Inferior parietal cortex (tissue), 1 donor: ENCODE results near the gene DEFB125.
"Not testable (repeated sequence)": the region's sequence is repeated elsewhere in the genome, so short reads cannot be mapped to it uniquely, and the experiment has no call there.

ENCODE experiments used
- DNase-seq: peaks from one replicate; pipeline ENCODE4 v3.0.0-alpha.2; 2016; ENCODE audit errors: extremely low spot score

DEFB125 gene

DNA sequence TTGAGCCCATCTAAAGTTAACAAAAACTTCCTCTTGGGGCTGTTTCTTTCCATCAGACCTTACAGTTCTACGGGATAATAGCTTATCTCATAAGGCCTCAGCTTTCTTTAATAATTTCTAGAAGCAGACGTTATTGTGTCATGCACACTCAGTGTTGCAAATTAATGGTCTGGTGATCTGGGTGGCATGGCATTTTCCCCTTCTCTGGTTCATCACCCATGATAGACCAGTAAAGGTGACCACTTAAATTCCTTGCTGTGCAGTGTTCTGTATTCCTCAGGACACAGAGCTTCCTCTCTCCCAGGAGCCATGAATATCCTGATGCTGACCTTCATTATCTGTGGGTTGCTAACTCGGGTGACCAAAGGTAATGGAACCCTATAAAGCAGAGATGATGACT is at the start of gene DEFB125:
Gene DEFB125, plus strand, starts transcription at position 272 of the 400 bp plus-strand sequence. Its CDS starts 38 bp downstream, at position 310.
- no peak for DNase-seq

DNA sequence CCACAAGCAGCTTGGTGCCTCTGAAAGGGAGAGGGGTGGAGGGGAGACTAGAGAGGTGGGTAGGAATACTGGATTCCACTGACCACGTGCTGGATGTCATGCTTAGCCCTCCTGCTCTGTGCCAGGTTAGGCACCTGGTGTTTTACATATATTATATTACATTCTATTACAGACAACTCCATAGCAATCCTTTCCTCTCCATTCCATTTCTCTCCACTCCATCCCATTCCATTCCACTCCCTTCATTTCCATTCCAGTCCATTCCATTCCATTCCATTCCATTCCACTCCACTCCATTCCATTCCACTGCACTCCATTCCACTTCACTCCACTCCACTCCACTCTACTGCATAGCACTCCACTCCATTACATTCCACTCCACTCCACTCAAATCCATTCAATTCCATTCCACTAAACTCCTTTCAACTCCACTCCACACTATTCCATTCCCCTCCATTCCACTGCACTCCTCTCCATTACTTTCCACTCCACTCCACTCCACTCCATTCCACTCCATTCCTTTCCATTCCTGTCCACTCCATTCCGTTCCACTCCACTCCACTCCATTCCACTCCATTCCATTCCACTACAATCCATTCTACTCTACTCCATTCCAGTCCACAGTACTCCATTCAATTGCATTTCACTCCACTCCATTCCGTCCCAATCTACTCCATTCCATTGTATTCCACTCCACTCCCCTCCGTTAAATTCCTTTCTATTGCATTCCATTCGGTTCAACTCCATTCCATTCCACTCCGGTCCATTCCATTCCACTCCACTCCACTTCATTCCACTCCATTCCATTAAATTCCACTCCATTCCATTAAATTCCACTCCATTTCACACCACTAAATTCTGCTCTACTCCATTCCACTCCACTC is 27.2 kb upstream of the DEFB125 start:
- DNase-seq, result no peak

GRCh38 chr20:61230-61629 is 26.2 kb upstream of the DEFB125 start:
- no peak for DNase-seq

DNA sequence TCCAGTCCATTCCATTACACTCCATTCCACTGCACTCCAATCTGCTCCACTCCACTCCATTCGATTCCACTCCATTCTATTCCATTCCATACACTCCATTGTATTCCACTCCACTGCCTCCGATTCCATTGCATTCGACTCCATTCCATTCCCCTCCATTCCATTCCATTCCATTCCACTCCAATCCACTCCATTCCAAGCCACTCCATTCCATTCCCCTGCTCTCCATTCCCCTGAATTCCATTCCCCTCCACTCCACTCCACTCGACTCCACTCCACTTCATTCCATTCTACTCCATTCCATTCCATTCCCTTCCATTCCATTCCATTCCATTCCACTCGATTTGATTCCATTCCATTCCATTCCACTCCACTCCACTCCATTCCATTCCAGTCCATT is 25.7 kb upstream of the DEFB125 start:
- no peak for DNase-seq

DNA sequence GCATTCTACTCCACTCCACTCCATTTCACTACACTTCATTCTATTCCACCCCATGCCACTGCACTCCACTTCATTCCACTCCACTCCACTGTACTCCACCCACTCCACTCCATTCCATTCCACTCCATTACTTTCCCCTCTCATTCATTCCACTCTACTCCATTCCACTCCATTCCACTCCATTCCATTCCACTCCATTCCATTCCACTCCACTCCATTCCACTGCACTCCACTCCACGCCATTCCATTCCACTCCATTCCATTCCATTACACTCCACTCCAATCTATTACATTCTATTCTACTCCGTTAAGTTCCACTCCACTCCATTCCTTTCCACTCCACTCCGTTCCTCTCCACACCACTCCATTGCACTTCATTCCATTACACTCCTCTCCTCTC is 25.0 kb upstream of the DEFB125 start:
- no peak for DNase-seq

- DNase-seq, result no peak
Measured at GRCh38 chr20:64026-64603, 23.4 kb upstream of the DEFB125 start.

- no peak for DNase-seq
Measured at GRCh38 chr20:64766-65322, 22.6 kb upstream of the DEFB125 start.

GRCh38 chr20:77231-77630 is 10.2 kb upstream of the DEFB125 start:
- no peak for DNase-seq

DNA sequence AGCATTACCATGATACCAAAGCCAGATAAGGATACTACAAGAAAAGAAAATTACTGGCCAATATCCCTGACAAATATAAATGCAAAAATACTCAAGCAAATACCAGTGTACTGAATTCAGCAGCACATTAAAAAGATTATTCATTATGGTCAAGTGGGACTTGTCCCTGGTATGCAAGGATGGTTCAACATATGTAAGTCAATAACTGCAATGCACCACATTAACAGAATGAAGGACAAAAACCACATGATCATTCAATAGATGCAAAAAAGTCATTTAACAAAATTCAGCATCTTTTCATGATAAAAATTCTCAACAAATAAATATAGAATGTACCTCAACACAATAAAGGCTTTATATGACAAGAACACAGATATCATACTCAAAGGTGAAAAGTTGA is 9.1 kb upstream of the DEFB125 start:
- no peak for DNase-seq

DNA sequence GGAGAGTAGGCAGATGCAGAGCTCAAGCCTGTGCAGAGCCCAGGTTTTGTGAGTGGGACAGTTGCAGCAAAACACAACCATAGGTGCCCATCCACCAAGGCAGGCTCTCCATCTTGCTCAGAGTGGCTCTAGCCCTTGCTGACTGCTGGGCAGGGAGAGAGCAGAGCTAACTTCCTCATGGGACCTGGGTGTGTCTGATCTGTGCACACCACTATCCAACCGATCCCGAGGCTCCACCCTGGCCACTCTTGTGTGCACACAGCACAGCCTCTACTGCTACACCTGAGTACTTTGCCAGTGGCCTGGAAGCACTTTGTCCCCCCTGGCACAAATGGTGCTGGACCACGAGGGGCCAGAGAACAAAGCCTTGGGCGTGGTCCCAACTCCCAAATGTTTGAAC is 7.9 kb upstream of the DEFB125 start:
- DNase-seq, result no peak

GRCh38 chr20:90651-91050 is 3.2 kb downstream of the DEFB125 start:
- DNase-seq, result no peak

GRCh38 chr20:93641-94040 is 6.2 kb downstream of the DEFB125 start:
- no peak for DNase-seq

GRCh38 chr20:95215-95614 is 7.7 kb downstream of the DEFB125 start:
- DNase-seq, result no peak

DNA sequence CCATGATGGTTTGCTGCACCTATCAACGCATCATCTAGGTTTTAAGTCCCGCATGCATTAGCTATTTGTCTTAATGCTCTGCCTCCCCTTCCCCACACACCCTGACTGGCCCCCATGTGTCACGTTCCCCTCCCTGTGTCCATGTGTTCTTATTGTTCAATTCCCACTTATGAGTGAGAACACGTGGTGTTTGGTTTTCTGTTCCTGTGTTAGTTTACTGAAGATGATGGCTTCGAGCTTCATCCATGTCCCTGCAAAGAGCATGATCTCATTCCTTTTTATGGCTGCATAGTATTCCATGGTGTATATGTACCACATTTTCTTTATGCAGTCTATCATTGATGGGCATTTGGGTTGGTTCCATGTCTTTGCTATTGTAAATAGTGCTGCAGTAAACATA is 10.2 kb downstream of the DEFB125 start:
- not testable (repeated sequence) for DNase-seq

- no peak for DNase-seq
Measured at GRCh38 chr20:101975-102374, 14.5 kb downstream of the DEFB125 start.

- DNase-seq, result no peak
Measured at GRCh38 chr20:103456-103855, 16.0 kb downstream of the DEFB125 start.

DNA sequence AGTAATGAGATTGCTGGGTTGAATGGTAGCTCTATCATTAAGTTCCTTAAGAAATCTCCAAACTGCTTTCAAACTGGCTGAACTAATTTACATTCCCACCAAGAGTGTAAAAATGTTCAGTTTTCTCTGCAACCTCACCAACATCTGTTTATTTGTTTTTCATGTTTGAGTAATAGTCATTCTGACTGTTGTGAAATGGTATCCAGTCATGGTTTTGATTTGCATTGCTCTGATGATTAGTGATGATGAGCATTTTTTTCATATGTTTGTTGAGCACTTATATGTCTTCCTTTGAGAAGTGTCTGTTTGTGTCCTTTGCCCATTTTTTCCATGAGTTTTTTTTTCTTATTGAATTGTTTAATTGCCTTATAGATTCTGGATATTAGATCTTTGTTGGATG is 24.9 kb downstream of the DEFB125 start:
- no peak for DNase-seq

DNA sequence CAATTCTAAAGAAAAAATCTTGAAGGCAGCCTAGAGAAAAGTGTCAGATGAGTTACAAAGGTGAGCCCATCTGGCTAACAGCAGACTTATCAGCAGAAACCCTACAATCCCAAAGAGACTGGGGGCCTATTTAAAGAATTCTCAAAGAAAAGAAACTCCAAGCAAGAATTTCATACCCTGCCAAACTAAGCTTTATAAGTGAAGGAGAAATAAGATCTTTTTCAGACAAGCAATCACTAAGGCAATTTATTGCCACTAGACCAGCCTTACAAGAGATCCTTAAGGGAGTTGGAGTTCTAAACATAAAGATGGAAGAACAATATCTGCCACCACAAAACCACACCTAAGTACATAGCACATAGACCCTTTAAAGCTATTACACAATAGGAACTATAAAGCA is 30.0 kb downstream of the DEFB125 start:
- DNase-seq, result no peak

DNA sequence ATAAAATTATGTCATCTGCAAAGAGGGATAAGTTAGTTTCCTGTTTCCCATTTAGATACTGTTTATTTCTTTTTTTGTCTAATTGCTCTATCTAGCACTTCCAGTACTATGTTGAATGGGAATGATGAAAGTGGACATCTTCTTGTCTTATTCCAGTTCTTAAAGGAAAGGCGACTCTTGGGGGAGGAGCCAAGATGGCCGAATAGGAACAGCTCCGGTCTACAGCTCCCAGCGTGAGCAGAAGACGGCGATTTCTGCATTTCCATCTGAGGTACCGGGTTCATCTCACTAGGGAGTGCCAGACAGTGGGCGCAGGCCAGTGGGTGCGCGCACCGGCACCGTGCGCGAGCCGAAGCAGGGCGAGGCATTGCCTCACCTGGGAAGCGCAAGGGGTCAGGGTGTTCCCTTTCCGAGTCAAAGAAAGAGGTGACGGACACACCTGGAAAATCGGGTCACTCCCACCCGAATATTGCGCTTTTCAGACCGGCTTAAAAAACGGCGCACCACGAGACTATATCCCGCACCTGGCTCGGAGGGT is 42.4 kb downstream of the DEFB125 start:
- DNase-seq, result not testable (repeated sequence)

DNA sequence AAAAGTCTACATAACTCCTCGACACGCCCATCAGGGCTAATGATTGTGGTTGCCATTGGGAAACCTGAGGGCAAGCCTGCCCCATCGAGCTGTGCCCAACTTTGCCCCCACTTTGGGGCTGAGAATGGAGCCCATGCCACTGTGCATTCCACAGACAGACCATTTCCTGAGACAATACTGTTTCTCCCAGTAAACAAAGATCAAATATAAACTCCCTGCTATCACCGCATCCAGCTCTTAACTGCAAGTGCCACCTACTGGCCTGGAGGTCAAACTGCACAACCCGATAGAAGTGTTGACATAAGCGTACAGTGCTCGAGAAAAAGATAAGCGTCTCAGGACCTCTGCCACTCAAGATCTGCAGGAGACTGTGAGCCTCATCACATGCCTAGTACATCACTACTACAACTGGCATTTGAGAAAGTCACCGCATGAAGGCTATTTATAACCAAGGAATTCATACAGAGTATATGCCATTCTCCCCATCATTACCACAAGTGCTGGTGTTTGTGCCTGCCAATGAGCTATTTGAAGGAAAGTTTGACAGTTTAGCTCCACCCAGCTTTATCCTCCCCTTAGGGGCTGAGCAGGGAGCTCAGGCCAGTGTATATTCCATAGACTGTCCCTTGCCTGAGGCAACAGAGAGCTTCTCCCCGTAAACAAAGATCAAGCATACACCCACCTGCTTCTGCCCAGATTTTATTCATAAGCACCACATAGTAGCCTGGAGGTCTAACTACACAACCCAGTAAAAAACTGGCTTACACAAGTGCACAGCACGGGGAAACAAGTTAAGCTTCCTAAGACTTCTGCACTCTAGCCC is 50.4 kb downstream of the DEFB125 start:
- no peak for DNase-seq

DNA sequence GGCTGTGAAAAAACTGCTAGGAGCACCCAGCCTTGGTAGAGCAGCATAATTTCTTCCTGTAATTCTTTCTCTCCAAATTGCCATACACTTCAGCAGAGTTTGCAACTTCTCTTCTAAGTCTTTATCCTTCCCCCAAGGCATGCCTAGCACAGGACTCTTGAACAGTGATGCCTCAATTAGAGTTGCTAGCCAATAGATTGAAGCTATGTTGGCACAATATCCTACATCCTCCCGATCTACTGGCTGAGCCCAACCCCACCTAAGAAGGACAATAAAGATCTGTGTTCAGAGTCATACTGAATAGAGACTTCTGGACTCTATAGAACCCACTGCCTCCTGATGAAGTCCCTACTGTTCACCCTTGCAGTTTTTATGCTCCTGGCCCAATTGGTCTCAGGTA is 54.8 kb downstream of the DEFB125 start, which contains the start of gene DEFB126:
Gene DEFB126, plus strand, starts transcription at position 301 of the 400 bp plus-strand sequence. Its CDS starts 39 bp downstream, at position 340.
- no peak for DNase-seq

- DNase-seq, result no peak
Measured at GRCh38 chr20:145877-146276, 58.4 kb downstream of the DEFB125 start.
